Uterus (tissue), 2 donors: Measurements from ENCODE around the gene IRS2.
"Not testable (repeated sequence)": the region's sequence is repeated elsewhere in the genome, so short reads cannot be mapped to it uniquely, and the experiment has no call there.

Experiments used
- CTCF ChIP-seq, 4 experiments: fragments of 200-600 bp in 2 of 4; fragments of 450-650 bp in 2 of 4; sonication (generic) in 2 of 4; IDR thresholded peaks; one replicate each; pipeline ENCODE4 v1.5.1; 2016 to 2019; ENCODE audit warnings: antibody characterized with exemption in 4 of 4, mild to moderate bottlenecking in 2 of 4, moderate library complexity in 1 of 4
- POLR2A ChIP-seq, 2 donors: fragments of 450-650 bp; IDR thresholded peaks; one replicate each; pipeline ENCODE4 v1.6.1; 2016; ENCODE audit warnings: antibody characterized with exemption in 2 of 2, mild to moderate bottlenecking in 1 of 2, moderate library complexity in 1 of 2

- TF ChIP-seq POLR2A, CTCF (IDR thresholded peaks at IDR 0.05): not testable (repeated sequence)
Observed at GRCh38 chr13:109823201-109823600, 36.8 kb upstream of the IRS2 start.
